Activated CD8-positive, alpha-beta memory T cell treated with anti-CD3 and anti-CD28 coated beads for 48 hours (primary cell): Measurements from ENCODE around the gene TTBK1.

ENCODE experiments used
- DNase-seq, 3 experiments: peaks; one replicate each; pipeline ENCODE4 v3.0.0-alpha.2; 2020; ENCODE audit warnings: low read depth in 2 of 3, low spot score in 2 of 3

TTBK1 gene

GRCh38 chr6:43285832-43286231, 42.6 kb downstream of the TTBK1 start:
- DNase-seq, result no peak

GRCh38 chr6:43286456-43286979, 43.2 kb downstream of the TTBK1 start:
- DNase-seq, result no peak

GRCh38 chr6:43286980-43287716, 43.9 kb downstream of the TTBK1 start:
- no peak for DNase-seq

- no peak for DNase-seq
Measured at GRCh38 chr6:43287717-43288679, 44.7 kb downstream of the TTBK1 start.

- no peak for DNase-seq
Measured at GRCh38 chr6:43290339-43290904, 47.1 kb downstream of the TTBK1 start.

- no peak for DNase-seq
Measured at GRCh38 chr6:43290905-43291355, 47.6 kb downstream of the TTBK1 start.

- no peak for DNase-seq
Measured at GRCh38 chr6:43291708-43292107, 48.4 kb downstream of the TTBK1 start.

GRCh38 chr6:43292341-43292740, 49.1 kb downstream of the TTBK1 start:
- no peak for DNase-seq

- no peak for DNase-seq
Measured at GRCh38 chr6:43292763-43293318, 49.6 kb downstream of the TTBK1 start.

- no peak for DNase-seq
Measured at GRCh38 chr6:43293698-43294097, 50.4 kb downstream of the TTBK1 start.

- no peak for DNase-seq
Measured at GRCh38 chr6:43294536-43294935, 51.3 kb downstream of the TTBK1 start.

- DNase-seq, result no peak
Measured at GRCh38 chr6:43295456-43295855, 52.2 kb downstream of the TTBK1 start.

- DNase-seq, result no peak
Measured at GRCh38 chr6:43296780-43297497, 53.7 kb downstream of the TTBK1 start.

- no peak for DNase-seq
Measured at GRCh38 chr6:43297644-43298564, 54.6 kb downstream of the TTBK1 start, which contains the start of gene SLC22A7. Gene SLC22A7, plus strand, starts transcription at chr6:43298260. Its CDS starts 99 bp downstream, at chr6:43298359.

GRCh38 chr6:43298565-43299337, 55.5 kb downstream of the TTBK1 start:
- no peak for DNase-seq

GRCh38 chr6:43299338-43300293, 56.3 kb downstream of the TTBK1 start:
- DNase-seq, result no peak

GRCh38 chr6:43301081-43301870, 58.0 kb downstream of the TTBK1 start:
- no peak for DNase-seq
